ENCODE data around the gene NT5M.

GRCh38 chr17:17356931-17357270, 53.7 kb downstream of the NT5M start:
- no peak for TF ChIP-seq CTCF (IDR thresholded peaks at IDR 0.05)
- TF ChIP-seq, protein P1, sequence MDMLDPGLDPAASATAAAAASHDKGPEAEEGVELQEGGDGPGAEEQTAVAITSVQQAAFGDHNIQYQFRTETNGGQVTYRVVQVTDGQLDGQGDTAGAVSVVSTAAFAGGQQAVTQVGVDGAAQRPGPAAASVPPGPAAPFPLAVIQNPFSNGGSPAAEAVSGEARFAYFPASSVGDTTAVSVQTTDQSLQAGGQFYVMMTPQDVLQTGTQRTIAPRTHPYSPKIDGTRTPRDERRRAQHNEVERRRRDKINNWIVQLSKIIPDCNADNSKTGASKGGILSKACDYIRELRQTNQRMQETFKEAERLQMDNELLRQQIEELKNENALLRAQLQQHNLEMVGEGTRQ (IDR thresholded peaks at IDR 0.05) = no peak
- no peak for TF ChIP-seq CEBPB (IDR thresholded peaks at IDR 0.05)
- TF ChIP-seq RCOR1 (IDR thresholded peaks at IDR 0.05; ENCODE audit: low read depth, low read length) = no peak
- no peak for TF ChIP-seq ZC3H11A (IDR thresholded peaks at IDR 0.05)
- TF ChIP-seq HDAC2 (IDR thresholded peaks at IDR 0.05) = no peak
- no peak for TF ChIP-seq EP300 (IDR thresholded peaks at IDR 0.05)
- no peak for TF ChIP-seq ZNF302 (CRISPR knock-in tag; IDR thresholded peaks at IDR 0.05)
- TF ChIP-seq RAD21 (conservative IDR thresholded peaks at IDR 0.05 in 1 of 2, IDR thresholded peaks at IDR 0.05 in 1 of 2) = no peak
- no peak for TF ChIP-seq BHLHE40 (IDR thresholded peaks at IDR 0.05; ENCODE audit: low read depth, low read length)
- TF ChIP-seq BCL3 (IDR thresholded peaks at IDR 0.05) = no peak
- TF ChIP-seq ESRRA (IDR thresholded peaks at IDR 0.05; ENCODE audit: borderline replicate concordance, low read length) = no peak
